HS-27A (cell line): ENCODE results near the gene CFAP77.

Experiments
- DNase-seq: peaks from one replicate; pipeline ENCODE4 v3.0.0-alpha.2; 2012; ENCODE audit warnings: low read depth, missing footprints

CFAP77 gene

DNA sequence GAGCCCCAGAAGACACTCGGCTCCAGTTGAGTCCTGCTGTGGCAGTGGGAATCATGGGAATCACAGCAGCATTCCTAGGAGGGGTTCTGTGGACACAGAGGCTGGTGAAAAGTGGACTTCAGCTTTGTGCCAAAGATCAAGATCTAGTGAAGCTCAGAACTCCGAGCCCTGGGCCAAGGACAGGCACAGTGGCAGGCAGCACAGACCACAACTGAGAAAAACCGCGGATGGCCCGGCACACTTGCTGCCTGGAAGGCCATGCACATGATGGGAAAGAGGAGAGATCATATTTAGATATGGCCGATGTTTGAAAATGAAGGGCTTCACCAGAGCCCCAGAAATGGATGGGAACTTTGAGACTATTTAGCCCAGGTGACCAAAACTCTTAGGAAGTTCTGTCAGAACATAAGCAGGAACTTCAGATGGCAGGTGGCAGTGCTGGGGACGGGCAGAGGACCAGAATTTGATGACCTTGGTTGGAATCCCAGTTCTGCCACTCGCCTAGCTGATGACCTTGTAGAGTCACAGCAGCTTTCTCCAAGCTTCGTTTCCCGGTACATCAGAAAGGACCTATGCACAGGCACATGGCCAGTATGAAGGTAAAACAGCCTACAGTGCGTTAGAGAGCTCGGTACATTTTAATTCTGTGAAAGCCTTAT is 190.4 kb downstream of the CFAP77 start:
- no peak for DNase-seq

DNA sequence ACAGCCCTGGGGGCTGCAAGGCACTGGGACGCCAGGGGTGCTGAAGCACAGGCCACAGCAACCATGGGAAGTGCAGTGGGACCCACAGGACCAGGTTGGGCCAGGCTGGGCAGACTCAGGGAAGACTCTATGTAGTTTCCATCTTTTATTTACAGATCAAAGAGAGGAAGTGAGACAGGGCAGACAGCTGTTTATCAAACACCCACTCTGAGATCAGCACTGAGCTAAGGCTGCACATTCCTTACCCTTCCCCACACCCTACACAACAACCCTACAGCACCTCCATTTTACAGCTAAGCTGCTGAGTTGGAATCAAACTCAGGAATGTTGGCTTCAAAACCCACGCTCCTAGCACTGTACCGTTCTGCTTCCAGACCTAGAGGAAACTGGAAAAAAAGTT is 192.2 kb downstream of the CFAP77 start:
- no peak for DNase-seq

DNA sequence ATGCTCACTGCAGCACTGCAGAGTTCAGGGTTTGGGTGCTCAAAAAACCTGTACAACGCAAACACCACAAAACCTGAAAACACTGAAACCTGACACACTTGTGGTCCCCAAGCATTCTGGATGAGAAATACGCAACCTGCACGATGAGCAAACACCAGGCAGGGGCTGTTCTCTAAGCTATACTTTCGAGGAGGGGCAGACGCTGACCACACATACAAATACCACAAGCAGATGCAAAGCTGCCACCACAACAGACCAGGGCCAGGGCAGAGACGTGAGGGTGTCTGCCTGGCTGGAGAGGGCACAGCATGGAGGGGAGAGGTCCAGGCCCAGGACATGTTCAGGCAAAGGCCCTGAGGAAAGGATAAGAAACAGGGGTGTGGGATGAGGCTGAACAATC is 195.4 kb downstream of the CFAP77 start:
- DNase-seq, result no peak

DNA sequence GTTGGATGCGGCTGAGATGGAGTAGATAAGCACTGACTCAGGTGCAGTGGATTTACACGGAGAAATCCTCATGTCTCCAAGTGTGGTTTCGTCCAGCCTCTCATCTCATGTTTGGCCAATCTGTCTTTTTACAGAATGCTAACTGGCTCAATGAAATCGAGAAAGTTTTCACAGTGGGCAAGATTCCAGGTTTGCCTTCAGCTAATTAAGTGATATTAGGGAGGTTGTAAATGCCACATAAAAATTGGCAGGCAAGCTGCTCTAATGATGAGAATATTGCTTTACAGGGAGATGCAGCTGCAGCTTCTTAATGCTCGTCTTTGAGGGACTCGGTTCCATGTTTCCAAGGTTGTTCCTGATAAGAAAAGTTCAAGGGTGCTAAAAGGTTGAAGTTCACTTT is 196.1 kb downstream of the CFAP77 start:
- no peak for DNase-seq

DNA sequence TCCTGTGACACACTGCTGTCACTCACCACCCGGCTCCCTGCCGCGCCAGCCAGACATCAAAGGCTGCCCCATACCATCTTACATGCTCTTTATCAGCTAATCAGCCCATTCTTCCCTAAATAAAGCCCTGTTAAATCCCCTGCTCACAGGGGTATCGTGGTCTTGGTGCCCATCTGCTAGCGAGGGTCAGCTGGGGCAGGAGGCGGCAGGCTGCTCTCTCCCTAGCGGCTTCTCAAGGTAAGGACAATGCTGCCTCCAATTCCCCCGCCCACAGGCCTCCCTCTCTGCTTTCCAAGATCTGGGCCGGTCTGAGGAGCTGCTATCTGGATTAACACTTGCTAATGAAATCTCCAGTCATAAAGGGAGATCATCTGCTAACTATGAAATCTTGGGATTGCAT is 199.2 kb downstream of the CFAP77 start:
- no peak for DNase-seq

DNA sequence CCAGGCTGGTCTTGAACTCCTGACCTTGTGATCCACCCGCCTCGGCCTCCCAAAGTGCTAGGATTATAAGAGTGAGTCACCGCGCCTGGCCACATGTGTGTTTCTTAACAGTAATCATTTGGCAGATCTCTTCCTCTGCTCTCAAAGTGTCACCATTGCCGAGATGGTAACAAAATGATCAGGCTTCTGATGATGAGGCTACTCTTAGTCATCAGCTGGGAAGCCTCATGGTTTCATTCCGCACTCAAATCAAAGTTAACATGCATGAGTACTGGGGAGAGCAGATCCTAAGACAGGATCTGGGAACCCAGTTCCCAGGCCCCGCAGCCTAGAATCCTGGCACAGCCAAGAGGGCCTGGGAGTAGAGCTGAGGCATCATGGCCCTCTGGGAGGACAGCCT is 199.8 kb downstream of the CFAP77 start:
- DNase-seq, result peak; percentile 36

DNA sequence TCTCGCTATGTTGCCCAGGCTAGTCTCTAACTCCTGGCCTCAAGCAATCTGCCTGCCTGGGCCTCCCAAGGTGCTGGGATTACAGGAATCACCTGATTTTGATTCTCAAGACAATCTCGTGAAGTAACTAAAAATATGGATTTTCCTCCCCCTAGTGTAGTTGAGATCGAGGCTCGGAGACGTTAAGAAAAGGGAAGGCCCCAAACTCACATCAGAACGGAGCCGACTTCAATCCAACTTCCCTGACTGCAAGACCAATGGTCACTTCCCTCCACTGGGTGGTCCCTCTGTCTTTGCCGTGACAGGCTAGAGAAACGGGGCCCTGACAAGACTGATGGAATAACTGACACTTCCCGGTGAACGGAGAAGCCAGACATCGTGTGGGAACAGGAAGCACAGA is 200.7 kb downstream of the CFAP77 start:
- DNase-seq, result no peak

DNA sequence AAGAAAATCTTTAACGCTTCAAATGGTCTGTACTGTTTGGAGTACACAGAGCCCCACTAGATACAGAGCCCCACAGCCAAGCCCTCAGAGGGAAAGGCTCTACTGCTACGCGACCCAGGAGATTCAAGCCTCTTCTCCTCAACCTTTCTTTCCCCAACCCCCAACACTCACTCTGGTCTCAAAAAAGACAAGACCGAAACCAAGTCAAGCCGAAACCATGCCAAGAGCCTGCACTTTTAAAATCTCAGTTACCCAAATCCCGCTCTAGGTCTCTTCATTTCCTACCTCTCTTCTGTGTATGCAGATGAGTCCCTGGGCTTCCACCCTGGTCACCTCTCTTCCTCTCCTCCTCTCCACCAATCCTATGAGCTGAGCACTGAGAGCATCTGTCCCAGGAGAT is 204.3 kb downstream of the CFAP77 start:
- DNase-seq, result no peak

DNA sequence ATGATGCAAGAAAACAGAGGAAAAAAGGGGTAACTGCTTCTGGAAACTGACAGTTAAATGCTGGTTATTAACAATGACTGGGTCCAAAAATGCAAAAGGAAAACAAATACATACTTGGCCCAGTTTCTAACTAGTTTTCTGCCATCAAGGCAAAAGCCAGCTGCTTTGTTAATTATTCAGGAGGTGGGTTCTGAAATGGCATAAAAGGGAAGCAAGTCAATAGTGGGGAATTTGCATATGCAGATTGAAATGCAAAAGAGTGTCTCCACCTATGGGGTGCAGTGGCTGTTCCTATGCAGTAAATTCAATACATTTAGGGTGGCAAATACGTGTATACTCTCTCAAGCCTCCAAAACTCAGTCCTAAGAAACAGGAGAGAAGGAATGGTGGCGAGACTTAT is 205.8 kb downstream of the CFAP77 start:
- DNase-seq, result no peak

DNA sequence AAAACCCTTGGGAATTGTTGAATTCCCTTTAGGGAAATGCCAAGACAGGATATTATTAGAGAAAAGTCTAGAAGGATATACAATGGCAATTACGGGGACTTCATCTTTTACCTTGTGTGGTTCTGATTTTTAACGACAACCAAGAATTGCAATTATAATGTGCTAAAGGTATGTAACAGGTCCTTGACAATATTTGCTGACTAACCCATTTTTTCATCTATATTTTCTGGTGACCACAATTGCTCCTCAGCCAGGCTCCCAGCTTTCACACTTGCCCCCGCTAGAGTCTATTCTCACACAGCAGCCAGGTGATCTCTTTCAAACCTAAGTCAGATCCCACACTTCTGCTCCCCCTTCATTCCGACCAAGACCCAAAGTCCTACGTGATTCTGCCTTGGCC is 206.7 kb downstream of the CFAP77 start:
- DNase-seq, result no peak

DNA sequence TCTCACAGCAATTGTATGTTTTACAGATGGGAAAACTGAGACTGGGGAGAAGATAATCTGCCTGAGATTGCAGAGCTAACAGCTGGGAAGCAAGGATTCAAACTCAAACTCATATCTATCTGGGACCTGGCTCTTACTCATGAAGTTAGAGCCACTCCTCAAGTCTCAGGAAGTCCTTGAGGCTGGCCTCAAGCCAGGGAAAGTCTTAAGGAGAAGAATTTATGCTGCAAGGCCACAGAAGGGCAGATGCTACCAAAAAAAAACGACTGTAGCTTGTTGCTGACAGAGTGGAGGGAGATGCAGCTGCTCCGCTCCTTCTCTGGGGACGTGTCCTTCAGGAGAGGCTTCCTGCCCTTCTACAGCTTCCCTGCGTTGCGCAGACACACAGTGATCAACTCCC is 212.1 kb downstream of the CFAP77 start:
- no peak for DNase-seq
